ENCODE data around the gene PIK3C2G. TPM values are rescaled to one million over a fixed set of nuclear protein-coding genes. Genes with fewer than 3 reads are reported as not detected.

PIK3C2G gene
- total and polyA plus RNA-seq, 8 donors = 0.60 to 3.2 (median 1.5) TPM

- intact Hi-C loops (cut with DNase I) = no loop called here
- no peak for FAIRE-seq
- no peaks in the 10 kb centered on the region for H3K27me3 ChIP-seq
- no peak overlapping the region for H3K4me3 ChIP-seq
- DNase-seq = no peak
- no peak overlapping the region for H3K27ac ChIP-seq
- H3K36me3 ChIP-seq = no peaks in the 10 kb centered on the region
- no peaks in the 10 kb centered on the region for H3K4me1 ChIP-seq
- no peaks in the 10 kb centered on the region for H3K9me3 ChIP-seq
- TF ChIP-seq, protein P1, sequence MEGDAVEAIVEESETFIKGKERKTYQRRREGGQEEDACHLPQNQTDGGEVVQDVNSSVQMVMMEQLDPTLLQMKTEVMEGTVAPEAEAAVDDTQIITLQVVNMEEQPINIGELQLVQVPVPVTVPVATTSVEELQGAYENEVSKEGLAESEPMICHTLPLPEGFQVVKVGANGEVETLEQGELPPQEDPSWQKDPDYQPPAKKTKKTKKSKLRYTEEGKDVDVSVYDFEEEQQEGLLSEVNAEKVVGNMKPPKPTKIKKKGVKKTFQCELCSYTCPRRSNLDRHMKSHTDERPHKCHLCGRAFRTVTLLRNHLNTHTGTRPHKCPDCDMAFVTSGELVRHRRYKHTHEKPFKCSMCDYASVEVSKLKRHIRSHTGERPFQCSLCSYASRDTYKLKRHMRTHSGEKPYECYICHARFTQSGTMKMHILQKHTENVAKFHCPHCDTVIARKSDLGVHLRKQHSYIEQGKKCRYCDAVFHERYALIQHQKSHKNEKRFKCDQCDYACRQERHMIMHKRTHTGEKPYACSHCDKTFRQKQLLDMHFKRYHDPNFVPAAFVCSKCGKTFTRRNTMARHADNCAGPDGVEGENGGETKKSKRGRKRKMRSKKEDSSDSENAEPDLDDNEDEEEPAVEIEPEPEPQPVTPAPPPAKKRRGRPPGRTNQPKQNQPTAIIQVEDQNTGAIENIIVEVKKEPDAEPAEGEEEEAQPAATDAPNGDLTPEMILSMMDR (IDR thresholded peaks at IDR 0.05) = no peak
- no peak for ATAC-seq
Observed at GRCh38 chr12:18676141-18676540, 414.8 kb downstream of the PIK3C2G start.

- no peaks in the 10 kb centered on the region for H3K36me3 ChIP-seq
- FAIRE-seq = no peak
- no peak overlapping the region for H3K27ac ChIP-seq
- DNase-seq = no peak
- H3K27me3 ChIP-seq = no peaks in the 10 kb centered on the region
- H3K4me3 ChIP-seq = no peak overlapping the region
- TF ChIP-seq, protein P1 (IDR thresholded peaks at IDR 0.05) = no peak
- H3K9me3 ChIP-seq = no peaks in the 10 kb centered on the region
- 58 to 62% methylated on average over 5 of the region's 5 CpGs for WGBS, 2 donors
- intact Hi-C loops (cut with DNase I) = no loop called here
- no peak for ATAC-seq
- H3K4me1 ChIP-seq = no peaks in the 10 kb centered on the region
Observed at GRCh38 chr12:18676996-18677588, 415.8 kb downstream of the PIK3C2G start.

DNA sequence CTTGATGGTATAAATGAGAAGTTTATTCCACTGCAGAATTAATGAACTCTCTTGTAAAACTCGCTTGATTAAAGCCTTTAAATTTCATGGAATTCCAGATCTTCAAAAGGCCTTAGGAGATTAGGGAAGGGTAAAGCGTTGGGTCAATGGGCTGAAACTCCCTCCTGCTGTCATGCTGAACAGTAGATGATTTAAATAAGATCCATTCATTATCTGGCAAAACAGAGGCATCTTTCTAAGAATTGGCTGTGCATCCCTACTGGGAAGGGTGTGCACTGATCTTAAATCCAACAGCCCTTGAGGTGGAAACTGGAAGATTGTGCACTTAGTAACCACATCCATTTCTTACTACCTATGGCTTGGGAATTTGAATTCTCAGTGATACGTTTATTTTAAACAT lies 420.5 kb downstream of the PIK3C2G start:
- ATAC-seq (no peak), FAIRE-seq (no peak), DNase-seq (no peak)
- Histone ChIP-seq H3K27ac (no peak overlapping the region), H3K27me3 (no peaks in the 10 kb centered on the region), H3K9me3 (no peaks in the 10 kb centered on the region), H3K4me3 (no peak overlapping the region), H3K4me1 (no peaks in the 10 kb centered on the region), H3K36me3 (no peaks in the 10 kb centered on the region)
- TF ChIP-seq, protein P1 (IDR thresholded peaks at IDR 0.05) = no peak
- intact Hi-C loops (cut with DNase I) = no loop called here
- WGBS, 2 donors = 48 to 51% methylated on average over 3 of the region's 3 CpGs

DNA sequence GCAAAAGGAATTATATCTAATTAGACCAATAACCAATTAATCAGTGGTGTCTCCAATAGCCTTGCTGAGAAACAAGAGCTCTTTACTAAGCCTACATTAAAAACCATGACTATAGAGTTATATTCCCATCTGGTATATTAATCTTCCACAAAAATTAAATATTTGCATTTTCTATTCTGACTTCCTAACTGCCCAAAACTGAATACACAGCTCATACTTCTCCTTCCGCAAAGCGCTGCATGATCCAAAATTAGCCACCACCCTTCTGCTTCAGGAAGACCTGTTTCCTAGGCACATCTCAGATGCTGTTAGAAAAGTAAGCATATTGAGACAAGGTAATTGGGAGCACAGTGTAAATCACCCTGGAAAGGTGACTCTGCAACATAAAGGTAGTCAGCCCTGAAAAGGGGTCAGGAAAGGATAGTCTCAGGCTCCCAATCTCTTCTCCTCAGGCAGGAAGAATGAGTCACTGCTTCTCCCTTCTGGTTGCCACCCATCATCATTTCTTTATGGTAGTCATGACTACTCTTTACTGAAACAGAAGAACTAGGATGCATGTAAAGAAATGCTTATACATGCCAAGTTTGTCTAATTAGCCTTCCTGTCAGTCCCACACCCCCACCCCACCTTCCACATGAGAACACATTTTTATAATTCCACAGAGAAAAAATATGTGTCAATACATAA lies 422.2 kb downstream of the PIK3C2G start:
- WGBS, 2 donors = 87 to 88% methylated on average over 2 of the region's 2 CpGs
- no peak for DNase-seq
- no peaks in the 10 kb centered on the region for H3K36me3 ChIP-seq
- H3K4me3 ChIP-seq = no peak overlapping the region
- H3K27me3 ChIP-seq = no peaks in the 10 kb centered on the region
- H3K9me3 ChIP-seq = no peaks in the 10 kb centered on the region
- no peak overlapping the region for H3K27ac ChIP-seq
- no peaks in the 10 kb centered on the region for H3K4me1 ChIP-seq
- ATAC-seq = no peak
- intact Hi-C loops (cut with DNase I) = no loop called here
- FAIRE-seq = no peak
- TF ChIP-seq, protein P1 (IDR thresholded peaks at IDR 0.05) = no peak

- Histone ChIP-seq H3K9me3 (no peaks in the 10 kb centered on the region), H3K4me1 (no peaks in the 10 kb centered on the region), H3K27me3 (no peaks in the 10 kb centered on the region), H3K27ac (no peak overlapping the region), H3K36me3 (no peaks in the 10 kb centered on the region), H3K4me3 (no peak overlapping the region)
- ATAC-seq (no peak), FAIRE-seq (no peak), DNase-seq (no peak)
- WGBS, 2 donors = 35 to 47% methylated on average over 1 of the region's 1 CpG
- TF ChIP-seq, protein P1 (IDR thresholded peaks at IDR 0.05) = no peak
- intact Hi-C loops (cut with DNase I) = no loop called here
Observed at GRCh38 chr12:18684430-18684829, 423.1 kb downstream of the PIK3C2G start.

Data from pancreas (tissue), 10 donors.